K562 (cell line): ENCODE results near the gene HAUS7. TPM values are rescaled to one million over a fixed set of nuclear protein-coding genes. Genes with fewer than 3 reads are reported as not detected.

ENCODE experiments used
- ATAC-seq: fragments of 200-7000 bp; cut with Tn5 transposase; 3 replicates; pipeline ENCODE4 v1.9.1; 2020; ENCODE audit warnings: moderate library complexity
- BruUV-seq: library from RNA; stranded (reverse); fragments of 400-500 nt; replicated peaks from 2 replicates; lab custom pipeline; 2021; lab: Mats Ljungman, UMichigan
- CTCF ChIA-PET: fragments of 300-600 bp; formaldehyde crosslinking; extraction: SDS; loops from one replicate; lab custom pipeline; 2021; ENCODE audit warnings: low intra/inter-chr PET ratio; lab: Yijun Ruan, JAX
- POLR2A ChIA-PET: fragments of 300-600, 350-650 bp; sonication (Branson Sonifier 250); formaldehyde crosslinking; extraction: SDS; loops from one replicate; lab custom pipeline; 2021; ENCODE audit warnings: antibody characterized with exemption, inconsistent platforms; lab: Yijun Ruan, JAX
- DNase-seq, 4 experiments: peaks; one replicate each; pipeline versions ENCODE4 v3.0.0 to v3.0.0-alpha.2; 2011 to 2018; ENCODE audit warnings: low spot score in 3 of 4, mixed read lengths in 3 of 4; ENCODE audit errors: extremely low read depth in 1 of 4
- FAIRE-seq: peaks from 2 replicates; lab custom pipeline; 2011; peaks lifted over from hg19 to GRCh38; lab: Jason Lieb, UNC
- H2AFZ ChIP-seq: 2 replicates; pipeline ENCODE4 v1.6.0; 2011; ENCODE audit warnings: low read depth, low read length, control low read depth, inconsistent platforms
- H3K27ac ChIP-seq: fragments of 200-600 bp; 3 replicates; pipeline ENCODE4 v1.8.0; 2011; ENCODE audit warnings: low read depth, mild to moderate bottlenecking, control low read depth, inconsistent platforms, low read length, moderate library complexity, mixed read lengths; ENCODE audit errors: extremely low read depth
- H3K27me3 ChIP-seq, 2 experiments: fragments of 300-600 bp in 1 of 2; 2 replicates in 1 of 2; 3 replicates in 1 of 2; pipeline versions ENCODE4 v1.6.0 to v1.8.0; 2011; ENCODE audit warnings: inconsistent platforms in 2 of 2, low read length in 2 of 2, mild to moderate bottlenecking in 1 of 2, mixed read lengths in 1 of 2, moderate library complexity in 1 of 2; ENCODE audit not compliant: control insufficient read depth in 2 of 2, insufficient read depth in 2 of 2
- H3K36me3 ChIP-seq: fragments of 300-600 bp; 3 replicates; pipeline ENCODE4 v1.8.0; 2011; ENCODE audit warnings: mild to moderate bottlenecking, low read length, inconsistent platforms; ENCODE audit not compliant: control insufficient read depth, insufficient read depth
- H3K4me1 ChIP-seq, 2 experiments: fragments of 200-600 bp in 1 of 2; replicated peaks in 1 of 2; 2 replicates in 1 of 2; 3 replicates in 1 of 2; pipeline versions ENCODE4 v1.5.1 to v1.8.0; 2011; ENCODE audit warnings: inconsistent platforms in 2 of 2, low read length in 2 of 2, mild to moderate bottlenecking in 1 of 2, mixed read lengths in 1 of 2, moderate library complexity in 1 of 2; ENCODE audit not compliant: control insufficient read depth in 2 of 2, insufficient read depth in 2 of 2
- H3K4me2 ChIP-seq: 2 replicates; pipeline ENCODE4 v1.6.1; 2011; ENCODE audit warnings: low read length, control low read depth, inconsistent platforms, mixed read lengths; ENCODE audit not compliant: insufficient read depth
- H3K4me3 ChIP-seq: fragments of 200-600 bp; sonication (generic), shearing (Covaris generic); 2 replicates; pipeline ENCODE4 v1.5.1; 2016; ENCODE audit warnings: control low read depth, inconsistent platforms
- H3K79me2 ChIP-seq: fragments of 200-600 bp; 3 replicates; pipeline ENCODE4 v1.8.0; 2011; ENCODE audit warnings: low read length, inconsistent platforms; ENCODE audit not compliant: control insufficient read depth, insufficient read depth
- H3K9ac ChIP-seq, 2 experiments: 2 replicates each; pipeline versions ENCODE4 v1.6.0 to v1.6.1; 2011; ENCODE audit warnings: low read depth in 2 of 2, low read length in 2 of 2, control low read depth in 1 of 2, inconsistent platforms in 1 of 2, mild to moderate bottlenecking in 1 of 2, mixed read lengths in 1 of 2; ENCODE audit not compliant: insufficient read depth in 1 of 2
- H3K9me1 ChIP-seq: one replicate; pipeline ENCODE4 v1.6.0; 2011; ENCODE audit warnings: inconsistent platforms, mild to moderate bottlenecking, low read length, moderate library complexity; ENCODE audit not compliant: control insufficient read depth, insufficient read depth
- H3K9me3 ChIP-seq: replicated peaks from 2 replicates; pipeline ENCODE4 v1.5.1; 2011; ENCODE audit warnings: low read depth, low read length, inconsistent platforms; ENCODE audit not compliant: control insufficient read depth, insufficient read depth
- H4K20me1 ChIP-seq: replicated peaks from 2 replicates; pipeline ENCODE4 v1.6.1; 2011; ENCODE audit warnings: low read length, inconsistent platforms, mixed read lengths; ENCODE audit not compliant: control insufficient read depth, insufficient read depth
- CSDE1 ChIP-seq, 2 experiments: fragments of 450-650 bp; IDR thresholded peaks; 2 replicates each; pipeline ENCODE4 v1.6.1; 2016; ENCODE audit warnings: mild to moderate bottlenecking in 1 of 2
- ELF4 ChIP-seq: fragments of 450-650 bp; formaldehyde crosslinking; IDR thresholded peaks from 2 replicates; pipeline ENCODE4 v1.4.0; 2022; ENCODE audit warnings: missing genetic modification characterization
- FUS ChIP-seq: fragments of 200-400 bp; formaldehyde crosslinking; optimal IDR thresholded peaks from 2 replicates; pipeline ENCODE3; 2017; ENCODE audit warnings: low read depth, low read length
- NCOA4 ChIP-seq: fragments of 450-650 bp; IDR thresholded peaks from 2 replicates; pipeline ENCODE4 v1.6.1; 2018; ENCODE audit warnings: mild to moderate bottlenecking; ENCODE audit not compliant: partially characterized antibody
- SFPQ ChIP-seq: fragments of 200-400 bp; formaldehyde crosslinking; IDR thresholded peaks from 2 replicates; pipeline ENCODE4 v1.6.1; 2017; ENCODE audit warnings: mild to moderate bottlenecking, low read depth, low read length, moderate library complexity
- SMARCE1 ChIP-seq: fragments of 450-650 bp; IDR thresholded peaks from 2 replicates; pipeline ENCODE4 v1.7.1; 2016; ENCODE audit warnings: mild to moderate bottlenecking
- SRSF9 ChIP-seq: fragments of 200-400 bp; formaldehyde crosslinking; IDR thresholded peaks from 2 replicates; pipeline ENCODE4 v1.6.1; 2017; ENCODE audit warnings: low read depth, low read length, borderline replicate concordance
- STAG1 ChIP-seq: sonication (generic); formaldehyde crosslinking; IDR thresholded peaks from 2 replicates; pipeline ENCODE4 v1.5.0; 2020; ENCODE audit warnings: missing genetic modification reagents, borderline replicate concordance
- ZNF639 ChIP-seq, 2 experiments: fragments of 200-800 bp in 1 of 2; sonication (Bioruptor generic) in 1 of 2; sonication (generic) in 1 of 2; formaldehyde crosslinking in 1 of 2; IDR thresholded peaks in 1 of 2; conservative IDR thresholded peaks in 1 of 2; 2 replicates each; pipeline versions ENCODE4 v1.5.0 to v1.6.1; 2016 to 2020; ENCODE audit warnings: missing compliant biosample characterization in 1 of 2, missing genetic modification characterization in 1 of 2, missing genetic modification reagents in 1 of 2
- ZNF717 ChIP-seq: fragments of 250-450 bp; sonication (Bioruptor Pico); IDR thresholded peaks from 2 replicates; pipeline ENCODE4 v1.5.0; 2021
- WGBS: fragments of 100-300 bp; shearing (Covaris generic); methylation state at CpG from one replicate; pipeline ENCODE4 v1.1.6; 2016; ENCODE audit warnings: low coverage, mixed read lengths; ENCODE audit not compliant: insufficient coverage; ENCODE audit errors: missing lambda C conversion rate; 5-methylcytosine and 5-hydroxymethylcytosine counted together
- in situ Hi-C: fragments of 300-500 bp; cut with MboI; formaldehyde crosslinking; loops from 4 replicates; pipeline ENCODE4 v1.15.0; 2018; ENCODE audit warnings: inconsistent platforms, mixed read lengths
- intact Hi-C: fragments of 100-400 bp; cut with micrococcal nuclease; formaldehyde crosslinking; loops from 2 replicates; pipeline ENCODE4 v1.14.2; 2022
- polyA plus RNA-seq, 8 experiments: library from polyadenylated mRNA; depleted of rRNA in 4 of 8; stranded (reverse) in 5 of 8; unstranded in 3 of 8; fragments of >200 nt; fragmentation: Nextera tagmentation in 2 of 8; fragmentation: Illumina TruSeq in 1 of 8; extraction: Ambion mirVana in 2 of 8; extraction: Trizol in 1 of 8; gene quantifications; 2 replicates each; pipeline versions ENCODE4 v1.2.1 to v1.2.3, GENCODE V29; 2011 to 2014; ENCODE audit warnings: inconsistent platforms in 1 of 8, missing spikeins in 1 of 8
- total RNA-seq, 7 experiments: library from RNA; depleted of rRNA in 6 of 7; stranded (reverse); fragments of >200 nt in 6 of 7; fragmentation: Illumina TruSeq in 2 of 7; extraction: Trizol in 2 of 7; gene quantifications; 2 replicates each; pipeline versions ENCODE4 v1.2.1 to v1.2.3, GENCODE V29; 2011 to 2021; ENCODE audit warnings: low replicate concordance in 1 of 7

HAUS7 gene
- total and polyA plus RNA-seq, 9 of the 15 experiments (the other 6 are each of a cell fraction or from before 2014, with no cell fraction given): 10.0 to 94.9 (median 48.8) TPM

GRCh38 chrX:153463031-153463430, 7.3 kb downstream of the HAUS7 start (continued):
- TF ChIP-seq ELF4 (CRISPR knock-in tag) (no peak), SFPQ (no peak)

GRCh38 chrX:153462291-153462690, 8.1 kb downstream of the HAUS7 start:
- Histone ChIP-seq H3K27ac (no peak overlapping the region), H3K4me2 (no peak overlapping the region), H4K20me1 (peaks cover 11% of the 10 kb centered on the region; the same call in 1 of the 2 replicates)
- FAIRE-seq: no peak
- CTCF ChIA-PET: interaction anchor here (2.3 kb wide), 1 partner anchor 45 kb away, joined by 9 read pairs; no protein-coding TSS in a partner anchor
- TF ChIP-seq CSDE1 (IDR thresholded peaks at IDR 0.05) (no peak), SRSF9 (no peak), NCOA4 (no peak), ZNF717 (CRISPR knock-in tag) (no peak), SMARCE1 (no peak), ZNF639 (CRISPR knock-in tag; conservative IDR thresholded peaks at IDR 0.05 in 1 of 2, IDR thresholded peaks at IDR 0.05 in 1 of 2) (no peak), STAG1 (no peak), FUS (no peak)
- TF ChIP-seq, all 486 proteins: peak for 0
- DNase-seq (no peak), ATAC-seq (no peak)
- WGBS: 92% methylated on average over 8 of the region's 10 CpGs
- no peak overlapping the region for H3K9ac ChIP-seq
- H3K79me2 ChIP-seq: no peaks in the 10 kb centered on the region
- H3K4me1 ChIP-seq: peaks cover 0 to 4% of the 10 kb centered on the region in 2 experiments; a peak in 1 of 5 replicates
- in situ Hi-C loops: no loop called here
- H3K4me3 ChIP-seq: no peak overlapping the region
- POLR2A ChIA-PET: no interaction called here
- no TSS peak for BruUV-seq
- intact Hi-C loops: no loop called here
- no peaks in the 10 kb centered on the region for H3K27me3 ChIP-seq
- peaks cover 83% of the 10 kb centered on the region for H3K36me3 ChIP-seq
- H3K9me3 ChIP-seq: no peaks in the 10 kb centered on the region
- peaks cover 3% of the 10 kb centered on the region for H3K9me1 ChIP-seq
- no peak overlapping the region for H2AFZ ChIP-seq
